Psoas muscle (tissue), 8 donors: ENCODE data around the gene BMP10. TPM values are rescaled to one million over a fixed set of nuclear protein-coding genes. Genes with fewer than 3 reads are reported as not detected.

Source experiments
- ATAC-seq, 4 donors: fragments of 200-7000 bp; cut with Tn5 transposase; one replicate each; pipeline ENCODE4 v1.9.1; 2020; ENCODE audit warnings: moderate library complexity in 3 of 4, mild to moderate bottlenecking in 2 of 4
- DNase-seq, 2 donors: peaks; one replicate each; pipeline ENCODE4 v3.0.0-alpha.2; 2020
- H3K27ac ChIP-seq: fragments of 200-600 bp; one replicate; pipeline ENCODE4 v1.8.0; 2022
- H3K27me3 ChIP-seq, 3 donors: fragments of 200-600 bp in 1 of 3; one replicate each; pipeline versions ENCODE4 v1.6.1 to v1.8.0; 2013 to 2022; ENCODE audit warnings: low read length in 2 of 3, mild to moderate bottlenecking in 2 of 3, moderate library complexity in 1 of 3; ENCODE audit not compliant: insufficient read depth in 3 of 3
- H3K36me3 ChIP-seq, 2 donors: fragments of 200-600 bp in 1 of 2; one replicate each; pipeline versions ENCODE4 v1.6.1 to v1.8.0; 2013 to 2022; ENCODE audit warnings: low read depth in 1 of 2, mild to moderate bottlenecking in 1 of 2, moderate library complexity in 1 of 2; ENCODE audit not compliant: insufficient read depth in 1 of 2
- H3K4me1 ChIP-seq: fragments of 200-600 bp; one replicate; pipeline ENCODE4 v1.8.0; 2022
- H3K4me3 ChIP-seq: fragments of 200-600 bp; one replicate; pipeline ENCODE4 v1.8.0; 2022; ENCODE audit warnings: mild to moderate bottlenecking
- H3K9me3 ChIP-seq: fragments of 200-600 bp; one replicate; pipeline ENCODE4 v1.8.0; 2022
- WGBS, 3 donors: extraction: QIAGEN DNeasy Blood & Tissue Kit; methylation state at CpG; one replicate each; pipeline versions ENCODE4 v1.1.6 to v1.1.7; 2013; 5-methylcytosine and 5-hydroxymethylcytosine counted together
- intact Hi-C, 2 donors: fragments of 100-400 bp; cut with DNase I; formaldehyde crosslinking; loops; one replicate each; pipeline versions ENCODE4 v1.11.0 to v1.14.2; 2022
- polyA plus RNA-seq, 3 donors: library from polyadenylated mRNA; stranded (reverse); fragments of 200-250 nt; gene quantifications; one replicate each; pipeline ENCODE4 v1.2.3, GENCODE V29; 2013
- total RNA-seq, 4 donors: library from RNA; stranded (reverse); fragmentation: NEBNext Ultra II Directional in 2 of 4; extraction: Animal tissue kit (Norgen Biotek cat#: 25700) in 2 of 4; gene quantifications; one replicate each; pipeline versions ENCODE4 v1.2.1 to v1.2.4, GENCODE V29; 2021 to 2023
- TF ChIP-seq, protein P1 (sequence below): fragments of 200-600 bp; IDR thresholded peaks from one replicate; pipeline ENCODE4 v1.8.0; 2022; ENCODE audit warnings: antibody characterized with exemption
- donor health status: healthy with polysubstance abuse.
- donor health status: DM: no; HTN: no; CAD: no; lungs with moderate emphysema.
- donor health status: Bipolar disorder and iron deficiency.
- donor health status: healthy.
- donor health status: DM: yes; HTN: yes; CAD: no.
- donor health status: DM: no; HTN: no; CAD: no.
- donor health status: DM: no; HTN: no; CAD: no.
- donor health status: DM: yes; HTN: yes; CAD: no.

The BMP10 gene
- total and polyA plus RNA-seq, 7 donors = 0.17 to 0.27 TPM; not detected in 5

DNA sequence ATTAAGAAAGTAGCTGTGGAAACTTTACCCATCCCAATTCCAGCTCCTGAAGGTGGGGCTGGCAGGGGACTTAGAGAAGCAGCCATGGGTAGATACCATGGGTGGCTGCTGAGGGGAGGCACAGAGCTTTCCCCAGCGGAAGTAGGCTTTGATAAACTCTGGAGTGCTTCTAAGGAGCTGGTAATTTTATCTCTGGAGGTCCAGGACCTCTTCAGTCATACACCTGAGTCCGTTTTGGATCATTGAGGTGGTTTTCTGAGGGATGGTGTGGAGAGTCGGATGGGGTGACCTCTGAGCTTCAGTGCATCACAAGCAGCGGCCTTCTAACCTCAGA lies 36.7 kb upstream of the BMP10 start:
- intact Hi-C loops = no loop called here
- Histone ChIP-seq H3K36me3 (no peaks in the 10 kb centered on the region), H3K27ac (no peak overlapping the region), H3K4me3 (no peak overlapping the region), H3K9me3 (peaks cover 5% of the 10 kb centered on the region), H3K27me3 (no peaks in the 10 kb centered on the region), H3K4me1 (no peaks in the 10 kb centered on the region)
- no peak for ATAC-seq
- WGBS, 3 donors = 73 to 94% (median 79%) methylated on average over 4 of the region's 4 CpGs
- TF ChIP-seq, protein P1, sequence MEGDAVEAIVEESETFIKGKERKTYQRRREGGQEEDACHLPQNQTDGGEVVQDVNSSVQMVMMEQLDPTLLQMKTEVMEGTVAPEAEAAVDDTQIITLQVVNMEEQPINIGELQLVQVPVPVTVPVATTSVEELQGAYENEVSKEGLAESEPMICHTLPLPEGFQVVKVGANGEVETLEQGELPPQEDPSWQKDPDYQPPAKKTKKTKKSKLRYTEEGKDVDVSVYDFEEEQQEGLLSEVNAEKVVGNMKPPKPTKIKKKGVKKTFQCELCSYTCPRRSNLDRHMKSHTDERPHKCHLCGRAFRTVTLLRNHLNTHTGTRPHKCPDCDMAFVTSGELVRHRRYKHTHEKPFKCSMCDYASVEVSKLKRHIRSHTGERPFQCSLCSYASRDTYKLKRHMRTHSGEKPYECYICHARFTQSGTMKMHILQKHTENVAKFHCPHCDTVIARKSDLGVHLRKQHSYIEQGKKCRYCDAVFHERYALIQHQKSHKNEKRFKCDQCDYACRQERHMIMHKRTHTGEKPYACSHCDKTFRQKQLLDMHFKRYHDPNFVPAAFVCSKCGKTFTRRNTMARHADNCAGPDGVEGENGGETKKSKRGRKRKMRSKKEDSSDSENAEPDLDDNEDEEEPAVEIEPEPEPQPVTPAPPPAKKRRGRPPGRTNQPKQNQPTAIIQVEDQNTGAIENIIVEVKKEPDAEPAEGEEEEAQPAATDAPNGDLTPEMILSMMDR = no peak
- DNase-seq = no peak

GRCh38 chr2:68907232-68907919 lies 36.2 kb upstream of the BMP10 start:
- ATAC-seq (no peak), DNase-seq (no peak)
- WGBS, 3 donors = 92 to 96% (median 96%) methylated on average over 5 of the region's 5 CpGs
- Histone ChIP-seq H3K9me3 (peaks cover 5% of the 10 kb centered on the region), H3K27me3 (no peaks in the 10 kb centered on the region), H3K36me3 (no peaks in the 10 kb centered on the region), H3K27ac (no peak overlapping the region), H3K4me1 (no peaks in the 10 kb centered on the region), H3K4me3 (no peak overlapping the region)
- TF ChIP-seq, protein P1 = no peak
- intact Hi-C loops = no loop called here

GRCh38 chr2:68906716-68907115 lies 35.5 kb upstream of the BMP10 start:
- TF ChIP-seq, protein P1 = no peak
- ATAC-seq (no peak), DNase-seq (no peak)
- Histone ChIP-seq H3K27me3 (no peaks in the 10 kb centered on the region), H3K36me3 (no peaks in the 10 kb centered on the region), H3K9me3 (peaks cover 5% of the 10 kb centered on the region), H3K27ac (no peak overlapping the region), H3K4me3 (no peak overlapping the region), H3K4me1 (no peaks in the 10 kb centered on the region)
- intact Hi-C loops = no loop called here
- WGBS, 3 donors = 71 to 86% (median 86%) methylated on average over 3 of the region's 3 CpGs

DNA sequence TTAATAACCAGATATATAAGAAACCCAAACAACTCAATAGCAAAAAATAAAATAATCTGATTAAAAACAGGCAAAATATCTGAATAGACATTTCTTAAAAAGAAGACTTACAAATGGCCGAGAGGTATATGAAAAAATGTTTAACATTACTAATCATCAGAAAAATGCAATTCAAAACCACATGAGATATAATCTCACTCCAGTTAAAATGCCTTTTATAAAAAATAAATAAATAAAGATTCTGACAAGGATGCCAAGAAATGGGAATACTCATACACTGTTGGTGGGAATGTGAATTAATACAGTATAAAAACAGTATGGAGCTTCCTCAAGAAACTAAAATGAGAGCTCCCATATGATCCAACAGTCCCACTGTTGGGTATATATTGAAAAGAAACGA lies 33.9 kb upstream of the BMP10 start:
- Histone ChIP-seq H3K4me1 (no peaks in the 10 kb centered on the region), H3K9me3 (peaks cover 5% of the 10 kb centered on the region), H3K27me3 (no peaks in the 10 kb centered on the region), H3K36me3 (no peaks in the 10 kb centered on the region), H3K27ac (no peak overlapping the region), H3K4me3 (no peak overlapping the region)
- ATAC-seq = no peak
- TF ChIP-seq, protein P1 = no peak
- no peak for DNase-seq
- intact Hi-C loops = no loop called here
- 83 to 93% (median 90%) methylated on average over 2 of the region's 2 CpGs for WGBS, 3 donors

DNA sequence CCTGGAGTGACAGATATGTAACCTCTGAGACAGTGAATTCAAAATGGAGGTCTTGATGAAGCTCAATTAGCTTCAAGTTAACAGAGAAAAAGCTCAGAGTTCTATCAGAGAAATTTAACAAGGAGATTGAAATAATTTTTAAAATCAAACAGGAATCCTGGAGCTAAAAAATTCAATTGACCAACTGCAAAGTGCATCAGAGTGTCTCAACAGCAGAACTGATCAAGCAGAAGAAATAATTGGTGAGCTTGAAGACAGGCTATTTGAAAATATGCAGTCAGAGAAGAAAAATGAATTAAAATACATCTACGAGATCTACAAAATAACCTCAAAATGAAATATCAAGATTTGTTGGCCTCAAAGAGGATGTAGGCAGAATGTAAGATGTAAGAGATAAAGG lies 30.4 kb upstream of the BMP10 start:
- ATAC-seq (no peak), DNase-seq (no peak)
- no peak overlapping the region for H3K4me3 ChIP-seq
- no peaks in the 10 kb centered on the region for H3K4me1 ChIP-seq
- no peaks in the 10 kb centered on the region for H3K27me3 ChIP-seq
- TF ChIP-seq, protein P1 = no peak
- peaks cover 5% of the 10 kb centered on the region for H3K9me3 ChIP-seq
- H3K27ac ChIP-seq = no peak overlapping the region
- WGBS, 3 donors = 91 to 97% (median 95%) methylated on average over 1 of the region's 1 CpG
- intact Hi-C loops = no loop called here
- no peaks in the 10 kb centered on the region for H3K36me3 ChIP-seq
